GM21447 (cell line): ENCODE data around the gene NOP14.
"Not testable (repeated sequence)": the region's sequence is repeated elsewhere in the genome, so short reads cannot be mapped to it uniquely, and the experiment has no call there.

Experiments used
- ATAC-seq: cut with Tn5 transposase; IDR thresholded peaks from one replicate; pipeline ENCODE4 v1.9.1; 2021; ENCODE audit not compliant: unreplicated experiment

Gene NOP14

GRCh38 chr4:2932951-2933565, 30.1 kb downstream of the NOP14 start:
- ATAC-seq: no peak

GRCh38 chr4:2932321-2932950, 30.8 kb downstream of the NOP14 start:
- peak; percentile 1 for ATAC-seq

GRCh38 chr4:2931512-2932301, 31.5 kb downstream of the NOP14 start:
- peak; percentile 44 for ATAC-seq

GRCh38 chr4:2930758-2931511, 32.3 kb downstream of the NOP14 start:
- no peak for ATAC-seq

GRCh38 chr4:2930135-2930757, 33.0 kb downstream of the NOP14 start:
- ATAC-seq: no peak

GRCh38 chr4:2929469-2929868, 33.7 kb downstream of the NOP14 start:
- no peak for ATAC-seq

GRCh38 chr4:2928242-2929176, 34.7 kb downstream of the NOP14 start:
- no peak for ATAC-seq

GRCh38 chr4:2927696-2928075, 35.5 kb downstream of the NOP14 start:
- ATAC-seq: no peak

GRCh38 chr4:2927016-2927695, 36.0 kb downstream of the NOP14 start:
- no peak for ATAC-seq

- ATAC-seq: no peak
These were observed 37.0 kb downstream of the NOP14 start for GRCh38 chr4:2925931-2926860.

GRCh38 chr4:2925496-2925895, 37.7 kb downstream of the NOP14 start:
- ATAC-seq: no peak

GRCh38 chr4:2924765-2925301, 38.4 kb downstream of the NOP14 start:
- no peak for ATAC-seq

GRCh38 chr4:2924286-2924685, 38.9 kb downstream of the NOP14 start:
- no peak for ATAC-seq

GRCh38 chr4:2923668-2924173, 39.5 kb downstream of the NOP14 start:
- ATAC-seq: no peak

- no peak for ATAC-seq
These were observed 40.1 kb downstream of the NOP14 start for GRCh38 chr4:2923141-2923551.

GRCh38 chr4:2922453-2923101, 40.6 kb downstream of the NOP14 start:
- ATAC-seq: not testable (repeated sequence)

- ATAC-seq: not testable (repeated sequence)
These were observed 44.5 kb downstream of the NOP14 start for GRCh38 chr4:2918714-2919113.
